Heart left ventricle (tissue), 16 donors: Measurements from ENCODE around the gene PPP1R7. TPM values are rescaled to one million over a fixed set of nuclear protein-coding genes. Genes with fewer than 3 reads are reported as not detected.

Experiments used
- ATAC-seq, 4 donors: fragments of 200-7000 bp; cut with Tn5 transposase; one replicate each; pipeline ENCODE4 v1.9.1; 2020 to 2022; ENCODE audit warnings: moderate library complexity in 4 of 4, mild to moderate bottlenecking in 3 of 4, moderate number of reproducible peaks in 1 of 4
- DNase-seq, 5 donors: peaks; one replicate each; pipeline ENCODE4 v3.0.0-alpha.2; 2020
- H3K27ac ChIP-seq, 12 donors: fragments of 200-600 bp; sonication (generic) in 4 of 12; one replicate each; pipeline versions ENCODE4 v1.5.0 to v1.8.0; 2016 to 2022; ENCODE audit warnings: mild to moderate bottlenecking in 2 of 12
- H3K27me3 ChIP-seq, 9 donors: fragments of 200-600 bp; sonication (generic) in 2 of 9; one replicate each; pipeline versions ENCODE4 v1.5.1 to v1.8.0; 2016 to 2022; ENCODE audit warnings: mild to moderate bottlenecking in 3 of 9
- H3K36me3 ChIP-seq, 9 donors: fragments of 200-600 bp; sonication (generic) in 2 of 9; one replicate each; pipeline versions ENCODE4 v1.5.0 to v1.8.0; 2018 to 2022; ENCODE audit warnings: mild to moderate bottlenecking in 2 of 9
- H3K4me1 ChIP-seq, 12 donors: fragments of 200-600 bp; sonication (generic) in 4 of 12; one replicate each; pipeline versions ENCODE4 v1.5.0 to v1.8.0; 2016 to 2022; ENCODE audit warnings: mild to moderate bottlenecking in 3 of 12
- H3K4me3 ChIP-seq, 12 donors: fragments of 200-600 bp; sonication (generic) in 4 of 12; one replicate each; pipeline versions ENCODE4 v1.5.0 to v1.8.0; 2017 to 2022; ENCODE audit warnings: mild to moderate bottlenecking in 9 of 12, moderate library complexity in 4 of 12
- H3K9me3 ChIP-seq, 12 donors: fragments of 200-600 bp; sonication (generic) in 4 of 12; one replicate each; pipeline versions ENCODE4 v1.5.0 to v1.8.0; 2016 to 2022; ENCODE audit warnings: mild to moderate bottlenecking in 1 of 12
- POLR2A ChIP-seq, 2 donors: fragments of 450-650 bp; IDR thresholded peaks; one replicate each; pipeline ENCODE4 v1.6.1; 2017; ENCODE audit warnings: antibody characterized with exemption in 2 of 2, mild to moderate bottlenecking in 2 of 2, moderate library complexity in 2 of 2
- WGBS, 4 donors: extraction: QIAGEN DNeasy Blood & Tissue Kit in 2 of 4; methylation state at CpG; one replicate each; pipeline versions ENCODE4 v1.1.5 to v1.1.7; 2013 to 2018; 5-methylcytosine and 5-hydroxymethylcytosine counted together
- intact Hi-C, 10 donors: fragments of 100-400 bp; cut with DNase I; formaldehyde crosslinking; loops; one replicate each; pipeline versions ENCODE4 v1.11.1 to v1.14.2; 2022
- polyA plus RNA-seq, 2 donors: library from polyadenylated mRNA; stranded (reverse); fragments of 200-250 nt; gene quantifications; one replicate each; pipeline ENCODE4 v1.2.3, GENCODE V29; 2013
- total RNA-seq, 9 donors: library from RNA; depleted of rRNA in 2 of 9; stranded (reverse); fragments of >200 nt in 2 of 9; fragmentation: NEBNext Ultra II Directional in 3 of 9; extraction: Animal tissue kit (Norgen Biotek cat#: 25700) in 3 of 9; gene quantifications; one replicate each; pipeline versions ENCODE4 v1.1.0 to v1.2.4, GENCODE V29; 2016 to 2023
- TF ChIP-seq, protein P1 (sequence below), 12 donors: fragments of 200-600 bp; sonication (generic) in 4 of 12; IDR thresholded peaks; one replicate each; pipeline versions ENCODE4 v1.5.0 to v1.8.0; 2018 to 2022; ENCODE audit warnings: antibody characterized with exemption in 12 of 12, mild to moderate bottlenecking in 5 of 12
- donor health status: ischemic (EF 13 %, LVEDD 7.1; RV severe dilation, severe dysfunction).
- donor health status: healthy with polysubstance abuse.
- donor health status: DM: no; HTN: yes; CAD: no.
- donor health status: DM: no; HTN: no; CAD: no.
- donor health status: ischemic (EF 25% LVEDD 6.9; RV normal size, moderate dysfunction).
- donor health status: ischemic (EF 25% LVEDD 5.7; RV mildly dilated, moderate dysfunction).
- donor health status: healthy.
- donor health status: DM: yes; HTN: yes; CAD: no.
- donor health status: ischemic (EF 35%, LVEDD 5.7; RV mildly dilated, moderate dysfunction).
- donor health status: nonischemic (EF 11% LVEDD 7.7; RV severe dilation, severe dysfunction).
- donor health status: DM: yes; HTN: yes; CAD: no.
- donor health status: PGD.
- donor health status: ischemic (EF 29% LVEDD 5.4; RV normal size, mild dysfunction).
- donor health status: nonischemic (EF 23%, LVEDD 6.1; RV moderate dilation, normal function).

The PPP1R7 gene
- total and polyA plus RNA-seq, 11 donors, result 66.7 to 110 (median 79.8) TPM

GRCh38 chr2:241177526-241178334 lies 27.5 kb downstream of the PPP1R7 start:
- Histone ChIP-seq H3K27me3 (no peaks in the 10 kb centered on the region), H3K4me3 (no peak overlapping the region), H3K9me3 (no peaks in the 10 kb centered on the region), H3K27ac (no peak overlapping the region), H3K4me1 (peaks cover 0 to 5% (median 0%) of the 10 kb centered on the region in 12 donors), H3K36me3 (peaks cover 0 to 68% (median 57%) of the 10 kb centered on the region in 9 donors)
- DNase-seq, result no peak
- WGBS, 4 donors, result 93 to 97% (median 96%) methylated on average over 10 to 12 of the region's 12 CpGs
- TF ChIP-seq, protein P1, sequence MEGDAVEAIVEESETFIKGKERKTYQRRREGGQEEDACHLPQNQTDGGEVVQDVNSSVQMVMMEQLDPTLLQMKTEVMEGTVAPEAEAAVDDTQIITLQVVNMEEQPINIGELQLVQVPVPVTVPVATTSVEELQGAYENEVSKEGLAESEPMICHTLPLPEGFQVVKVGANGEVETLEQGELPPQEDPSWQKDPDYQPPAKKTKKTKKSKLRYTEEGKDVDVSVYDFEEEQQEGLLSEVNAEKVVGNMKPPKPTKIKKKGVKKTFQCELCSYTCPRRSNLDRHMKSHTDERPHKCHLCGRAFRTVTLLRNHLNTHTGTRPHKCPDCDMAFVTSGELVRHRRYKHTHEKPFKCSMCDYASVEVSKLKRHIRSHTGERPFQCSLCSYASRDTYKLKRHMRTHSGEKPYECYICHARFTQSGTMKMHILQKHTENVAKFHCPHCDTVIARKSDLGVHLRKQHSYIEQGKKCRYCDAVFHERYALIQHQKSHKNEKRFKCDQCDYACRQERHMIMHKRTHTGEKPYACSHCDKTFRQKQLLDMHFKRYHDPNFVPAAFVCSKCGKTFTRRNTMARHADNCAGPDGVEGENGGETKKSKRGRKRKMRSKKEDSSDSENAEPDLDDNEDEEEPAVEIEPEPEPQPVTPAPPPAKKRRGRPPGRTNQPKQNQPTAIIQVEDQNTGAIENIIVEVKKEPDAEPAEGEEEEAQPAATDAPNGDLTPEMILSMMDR (IDR thresholded peaks at IDR 0.05), result no peak
- no peak for TF ChIP-seq POLR2A (IDR thresholded peaks at IDR 0.05)
- intact Hi-C loops, result no loop called here
- no peak for ATAC-seq

DNA sequence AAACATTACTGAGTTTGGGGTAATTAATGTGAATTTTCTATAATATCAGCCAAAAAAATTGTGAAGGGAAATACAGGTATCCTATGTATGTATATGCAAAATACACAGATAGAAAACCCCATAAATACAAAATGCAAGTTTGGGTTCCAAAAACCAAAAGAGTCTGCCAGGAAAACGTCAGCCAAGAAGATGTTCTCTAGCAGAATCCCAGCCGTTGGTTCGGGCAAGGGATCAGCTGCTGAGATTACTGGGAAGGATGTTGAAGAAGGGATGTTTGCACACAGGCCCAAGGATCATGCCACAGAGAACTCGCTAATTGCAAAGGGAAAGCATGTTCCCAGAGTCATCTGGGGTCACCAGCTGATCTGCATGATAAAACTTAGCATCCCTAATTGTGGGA lies 28.7 kb downstream of the PPP1R7 start:
- 63 to 77% (median 75%) methylated on average over 4 of the region's 4 CpGs for WGBS, 4 donors
- Histone ChIP-seq H3K4me3 (no peak overlapping the region), H3K27me3 (no peaks in the 10 kb centered on the region), H3K9me3 (no peaks in the 10 kb centered on the region), H3K36me3 (peaks cover 0 to 72% (median 63%) of the 10 kb centered on the region in 9 donors), H3K27ac (peak overlapping the region in 2 of 12 donors; percentile 1 to 58), H3K4me1 (peaks cover 0 to 5% (median 0%) of the 10 kb centered on the region in 12 donors)
- ATAC-seq, result no peak
- no peak for DNase-seq
- TF ChIP-seq, protein P1 (IDR thresholded peaks at IDR 0.05), result no peak
- no peak for TF ChIP-seq POLR2A (IDR thresholded peaks at IDR 0.05)
- intact Hi-C loops, result no loop called here

DNA sequence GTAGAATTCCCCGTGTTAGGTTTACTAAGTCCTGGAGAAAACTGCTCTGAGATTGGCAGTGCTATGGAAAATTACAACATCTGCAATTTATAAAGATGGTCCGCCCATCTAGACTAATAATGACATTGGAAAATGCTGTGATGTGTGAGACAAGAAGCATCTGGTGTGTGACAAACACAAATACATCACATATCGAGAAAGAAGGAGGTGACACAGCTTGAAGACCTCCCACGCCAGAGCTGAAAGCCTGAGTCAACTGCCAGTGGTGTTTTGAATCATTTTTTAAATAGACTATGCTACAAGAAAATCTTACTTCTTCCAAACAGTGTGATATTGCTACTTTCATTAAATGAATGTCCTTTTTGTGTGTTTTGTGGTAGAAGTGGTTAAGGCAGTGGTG lies 29.6 kb downstream of the PPP1R7 start:
- no peak overlapping the region for H3K4me3 ChIP-seq
- H3K36me3 ChIP-seq, result peaks cover 0 to 64% (median 56%) of the 10 kb centered on the region in 9 donors
- H3K9me3 ChIP-seq, result no peaks in the 10 kb centered on the region
- 77 to 85% (median 80%) methylated on average over 4 of the region's 4 CpGs for WGBS, 4 donors
- intact Hi-C loops, result no loop called here
- H3K27me3 ChIP-seq, result no peaks in the 10 kb centered on the region
- no peak for DNase-seq
- H3K4me1 ChIP-seq, result peaks cover 0 to 5% (median 0%) of the 10 kb centered on the region in 12 donors
- no peak for TF ChIP-seq POLR2A (IDR thresholded peaks at IDR 0.05)
- TF ChIP-seq, protein P1 (IDR thresholded peaks at IDR 0.05), result no peak
- peak overlapping the region in 1 of 12 donors; percentile 58 for H3K27ac ChIP-seq
- ATAC-seq, result peak in 2 of 4 donors; percentile 48 to 68

DNA sequence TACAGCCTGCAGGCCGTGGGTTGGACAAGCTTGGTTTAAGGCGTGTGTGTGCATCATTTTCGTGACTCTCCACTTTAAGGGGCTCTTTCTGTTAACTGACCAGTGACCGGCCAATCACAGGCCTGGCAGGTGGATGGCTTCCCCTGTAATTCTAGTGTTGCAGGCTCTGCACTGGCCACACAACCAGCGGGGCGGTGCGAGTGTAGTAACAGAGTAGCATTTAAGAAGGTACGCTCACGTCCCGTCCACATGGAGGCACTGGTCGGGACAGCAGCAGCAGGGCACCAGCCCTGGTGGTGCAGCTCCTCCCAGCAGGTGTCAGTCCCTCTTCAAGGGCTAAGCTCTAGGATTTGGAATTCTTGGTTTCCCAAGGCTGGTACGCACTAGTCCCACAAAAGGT lies 30.2 kb downstream of the PPP1R7 start:
- TF ChIP-seq, protein P1 (IDR thresholded peaks at IDR 0.05), result no peak
- no peak for TF ChIP-seq POLR2A (IDR thresholded peaks at IDR 0.05)

More for the DNA sequence above, 30.2 kb downstream of the PPP1R7 start:
- Histone ChIP-seq H3K27me3 (no peaks in the 10 kb centered on the region), H3K4me1 (peaks cover 0 to 5% (median 0%) of the 10 kb centered on the region in 12 donors), H3K9me3 (no peaks in the 10 kb centered on the region), H3K4me3 (no peak overlapping the region), H3K27ac (no peak overlapping the region), H3K36me3 (peaks cover 0 to 58% (median 50%) of the 10 kb centered on the region in 9 donors)
- DNase-seq, result no peak
- intact Hi-C loops, result no loop called here
- ATAC-seq, result no peak
- WGBS, 4 donors, result 86 to 96% (median 91%) methylated on average over 11 to 12 of the region's 12 CpGs
